Stromal cell of bone marrow (primary cell): ENCODE measurements around the gene OPALIN.

ENCODE experiments used
- DNase-seq: peaks from one replicate; pipeline ENCODE4 v3.0.0-alpha.2; 2012; ENCODE audit warnings: low read depth

Gene OPALIN

DNA sequence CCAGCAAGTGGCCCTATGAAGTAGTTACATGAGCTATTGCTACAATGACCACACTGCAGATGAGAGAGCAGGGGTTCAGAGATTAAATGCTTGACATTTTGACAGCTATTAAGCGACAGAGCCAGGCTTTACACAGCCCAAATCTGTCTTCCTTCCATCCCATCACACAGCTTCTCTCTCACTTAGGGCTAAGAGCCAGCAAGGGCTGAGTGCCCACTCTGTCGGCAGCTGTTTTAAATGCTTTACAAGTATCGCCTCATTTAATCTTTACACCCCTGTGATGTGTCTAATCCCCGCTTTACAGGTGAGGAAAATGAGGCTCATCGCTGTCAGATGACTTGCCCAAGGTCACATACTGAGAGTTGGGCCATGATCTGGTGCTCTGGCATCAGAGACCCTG is 15.2 kb upstream of the OPALIN start:
- DNase-seq: no peak

DNA sequence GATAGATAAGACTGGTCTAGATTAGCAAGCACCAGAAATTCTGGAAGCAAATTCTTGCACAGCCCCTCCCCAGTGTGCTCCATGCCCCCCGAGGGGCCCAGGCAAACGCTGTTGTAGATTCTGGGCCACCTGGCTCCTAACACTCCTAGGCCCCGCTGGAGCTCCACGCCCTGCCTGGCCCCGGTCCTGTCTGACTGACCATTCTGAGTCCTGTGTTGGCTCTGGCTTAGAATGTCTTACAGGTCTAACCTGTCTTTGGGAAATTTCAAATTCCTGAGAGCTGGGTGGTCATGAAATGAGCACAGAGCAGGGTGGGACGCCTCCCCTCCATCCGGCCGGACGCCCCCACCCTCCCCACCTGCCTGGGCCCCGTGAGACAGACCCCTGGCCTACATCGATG is 12.6 kb upstream of the OPALIN start:
- DNase-seq: no peak

- peak; percentile 10 for DNase-seq
Observed at GRCh38 chr10:96370584-96371157, 11.9 kb upstream of the OPALIN start.

GRCh38 chr10:96369890-96370583 is 11.2 kb upstream of the OPALIN start:
- DNase-seq: no peak

- no peak for DNase-seq
Observed at GRCh38 chr10:96368971-96369370, 10.2 kb upstream of the OPALIN start.

DNA sequence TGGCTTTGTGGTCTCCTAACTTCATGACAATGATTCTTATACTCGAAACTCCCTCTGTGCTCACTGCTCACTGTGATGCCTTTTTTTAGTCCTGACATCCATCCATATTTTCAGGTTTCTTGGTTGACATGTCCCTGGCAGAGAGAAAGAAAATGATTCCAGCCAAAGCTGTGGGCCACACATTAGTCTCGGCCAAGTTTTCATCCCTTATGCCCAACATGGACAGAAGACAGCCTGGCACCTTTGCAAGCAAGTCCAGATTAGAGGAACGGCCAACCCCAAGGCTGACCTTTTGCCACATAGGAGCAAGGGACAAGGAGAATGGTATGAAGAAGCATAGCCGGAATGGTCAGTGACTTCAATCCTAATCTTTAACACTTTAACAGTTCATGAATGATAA is 8.7 kb upstream of the OPALIN start:
- no peak for DNase-seq

DNA sequence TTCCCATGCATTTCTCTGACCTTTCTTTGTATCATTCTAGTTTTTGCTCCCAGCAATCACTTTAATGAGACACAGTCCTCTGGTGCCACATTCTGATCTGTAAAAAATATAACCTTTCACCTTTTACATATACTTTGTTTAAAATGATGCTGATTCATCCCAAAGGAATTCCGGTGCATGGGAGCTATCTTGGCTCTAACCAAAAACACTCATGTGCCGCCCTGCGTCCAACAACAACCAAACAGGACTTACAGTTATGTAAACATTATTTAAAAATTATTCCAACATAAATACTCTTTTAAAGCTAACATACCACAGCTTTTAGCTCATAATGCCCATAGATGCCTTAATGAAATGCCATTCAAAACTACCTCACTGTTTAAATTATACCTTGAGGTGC is 7.7 kb upstream of the OPALIN start:
- no peak for DNase-seq

DNA sequence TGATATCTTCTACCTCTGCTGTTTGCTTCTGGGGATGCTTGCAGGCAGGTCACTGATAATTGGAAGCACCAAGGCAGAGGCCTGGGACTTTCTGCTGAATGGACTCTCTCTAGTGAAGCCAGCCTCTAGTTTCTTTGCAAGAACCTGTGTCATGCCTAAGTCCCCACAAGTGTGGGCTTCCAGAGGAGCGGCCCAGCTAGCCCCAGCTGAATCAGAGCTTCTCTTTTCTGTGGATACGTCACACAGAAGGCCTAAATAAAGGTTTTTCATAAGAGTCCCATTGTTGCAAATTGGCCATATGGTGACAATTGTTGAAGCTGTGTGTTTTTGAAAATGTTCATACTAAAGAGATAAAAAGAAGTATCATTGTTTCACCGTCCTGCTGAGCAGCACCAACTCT is 6.8 kb upstream of the OPALIN start:
- no peak for DNase-seq

GRCh38 chr10:96360766-96361165 is 2.0 kb upstream of the OPALIN start:
- DNase-seq: no peak

GRCh38 chr10:96360331-96360730 is 1.5 kb upstream of the OPALIN start:
- DNase-seq: no peak

DNA sequence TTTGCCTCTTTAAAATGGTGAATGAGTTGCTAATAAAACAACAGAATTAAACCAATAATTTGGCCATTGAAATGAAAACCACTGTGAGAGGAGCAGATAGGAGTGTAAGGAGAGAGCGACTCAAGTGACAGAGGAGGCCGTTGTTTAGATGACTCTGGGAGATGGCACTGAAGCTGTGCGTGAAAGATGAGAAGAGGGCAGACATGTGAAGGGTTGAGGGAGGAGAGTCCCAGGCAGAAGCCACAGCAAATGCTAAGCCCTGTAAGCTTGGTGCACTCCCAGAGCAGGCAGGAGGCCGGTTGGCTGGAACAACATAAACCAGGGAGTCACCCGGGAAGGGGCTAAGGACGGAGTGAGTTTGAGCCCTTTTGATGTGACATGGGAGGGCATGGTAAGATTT is 814 bp upstream of the OPALIN start:
- DNase-seq: no peak

- DNase-seq: no peak
Observed at GRCh38 chr10:96357038-96357620, 1.7 kb downstream of the OPALIN start.

GRCh38 chr10:96352582-96352981 is 6.2 kb downstream of the OPALIN start:
- no peak for DNase-seq

DNA sequence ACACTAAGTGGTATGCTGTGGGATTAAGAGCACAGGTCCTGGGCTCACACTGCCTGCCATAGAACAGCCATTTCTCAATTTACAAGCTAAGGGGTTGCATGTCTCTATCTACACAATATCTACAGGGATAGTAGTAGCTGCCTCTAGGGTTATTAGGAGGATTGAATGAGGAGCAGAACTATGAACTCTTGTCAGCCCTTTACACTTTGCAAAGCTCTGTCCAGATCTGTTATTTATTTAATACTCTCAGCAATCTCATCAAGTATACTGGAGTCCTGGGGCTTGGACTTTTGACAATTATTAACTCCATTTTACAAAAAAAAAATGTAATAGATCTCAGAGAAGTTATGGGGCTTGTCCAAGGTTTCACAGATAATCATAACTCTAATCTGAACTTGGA is 6.8 kb downstream of the OPALIN start:
- DNase-seq: no peak

DNA sequence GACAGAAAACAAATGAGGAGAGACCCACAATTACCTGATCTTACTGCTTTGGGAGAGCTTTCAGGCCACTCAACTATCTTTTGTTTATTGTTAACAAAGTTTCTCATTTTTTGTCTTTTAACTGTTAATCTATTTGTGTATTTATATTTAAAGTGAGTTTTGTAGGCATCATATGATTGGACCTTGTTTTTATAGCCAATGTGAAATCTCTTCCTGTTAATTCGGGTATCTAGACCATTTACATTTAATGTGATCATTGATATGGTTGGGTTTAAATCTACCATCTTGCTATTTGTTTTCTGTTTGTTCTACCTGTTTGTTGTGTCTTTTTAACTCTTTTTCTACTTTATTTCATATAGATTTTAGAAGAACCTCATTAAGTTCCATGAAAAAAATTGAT is 12.5 kb downstream of the OPALIN start:
- no peak for DNase-seq

- DNase-seq: no peak
Observed at GRCh38 chr10:96345222-96345621, 13.6 kb downstream of the OPALIN start.

GRCh38 chr10:96344178-96344577 is 14.6 kb downstream of the OPALIN start:
- no peak for DNase-seq

DNA sequence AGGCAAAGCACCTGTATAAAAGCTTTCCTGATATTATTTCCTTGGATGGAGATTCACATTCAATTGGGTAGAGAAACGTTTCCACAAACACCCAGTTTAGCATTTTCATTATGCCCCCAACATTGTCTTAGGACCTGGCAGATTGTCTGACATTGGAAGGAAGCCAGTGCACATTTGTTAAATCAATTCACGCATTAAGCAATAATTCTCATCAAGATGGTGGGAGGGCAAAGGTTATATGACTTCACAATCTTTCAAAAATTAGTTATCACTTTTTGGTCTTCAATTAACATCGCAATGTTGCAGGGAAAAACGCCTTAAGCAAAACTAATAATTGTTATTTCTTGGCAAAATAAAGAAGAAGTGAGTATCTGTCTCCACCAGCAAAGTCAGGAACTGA is 16.4 kb downstream of the OPALIN start:
- DNase-seq: no peak

- DNase-seq: no peak
Observed at GRCh38 chr10:96341219-96342182, 17.3 kb downstream of the OPALIN start.

GRCh38 chr10:96339956-96340904 is 18.6 kb downstream of the OPALIN start:
- peak; percentile 35 for DNase-seq

DNA sequence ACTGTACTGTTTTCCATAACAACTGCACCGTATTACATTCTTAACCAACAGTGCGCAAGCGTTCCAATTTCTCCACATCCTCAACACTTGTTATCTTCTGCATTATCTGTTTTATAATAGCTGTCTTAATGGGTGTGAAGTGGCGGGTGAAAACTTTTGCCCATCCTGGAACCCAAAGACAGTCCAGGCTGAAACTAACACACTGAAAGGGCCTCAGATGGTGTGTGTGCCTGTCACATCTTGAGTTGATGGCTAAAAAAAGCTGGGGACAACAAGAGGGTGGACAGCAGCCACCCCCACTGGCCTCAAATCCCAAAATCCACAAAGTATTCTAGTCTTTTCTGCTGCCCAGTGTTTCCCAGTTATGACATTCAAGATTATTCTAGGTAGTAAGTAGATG is 19.4 kb downstream of the OPALIN start:
- DNase-seq: no peak
